Thymus (tissue), 11 donors: ENCODE measurements around the gene MTMR3. TPM values are rescaled to one million over a fixed set of nuclear protein-coding genes. Genes with fewer than 3 reads are reported as not detected.

ENCODE experiments used
- DNase-seq, 9 donors: peaks; one replicate each; pipeline ENCODE4 v3.0.0-alpha.2; 2013; ENCODE audit warnings: low spot score in 9 of 9, low read depth in 6 of 9, missing footprints in 1 of 9
- H3K27ac ChIP-seq, 2 donors: one replicate each; pipeline ENCODE4 v1.5.1; 2013; ENCODE audit warnings: control low read depth in 1 of 2, low read depth in 1 of 2, low read length in 1 of 2, mild to moderate bottlenecking in 1 of 2, moderate library complexity in 1 of 2
- H3K27me3 ChIP-seq, 2 donors: one replicate each; pipeline ENCODE4 v1.5.1; 2013; ENCODE audit warnings: low read length in 1 of 2; ENCODE audit not compliant: control insufficient read depth in 2 of 2, insufficient read depth in 1 of 2
- H3K36me3 ChIP-seq, 2 donors: one replicate each; pipeline ENCODE4 v1.5.1; 2013; ENCODE audit warnings: low read length in 1 of 2, mild to moderate bottlenecking in 1 of 2, moderate library complexity in 1 of 2; ENCODE audit not compliant: control insufficient read depth in 2 of 2, insufficient read depth in 2 of 2
- H3K4me1 ChIP-seq, 2 donors: one replicate each; pipeline ENCODE4 v1.5.1; 2013; ENCODE audit warnings: low read length in 2 of 2; ENCODE audit not compliant: control insufficient read depth in 2 of 2, insufficient read depth in 2 of 2
- H3K4me3 ChIP-seq, 2 donors: one replicate each; pipeline ENCODE4 v1.5.1; 2013; ENCODE audit warnings: low read length in 2 of 2, control low read depth in 1 of 2, mild to moderate bottlenecking in 1 of 2
- H3K9me3 ChIP-seq, 2 donors: one replicate each; pipeline ENCODE4 v1.5.1; 2013; ENCODE audit warnings: low read length in 1 of 2, mild to moderate bottlenecking in 1 of 2; ENCODE audit not compliant: control insufficient read depth in 2 of 2, insufficient read depth in 1 of 2
- WGBS: extraction: QIAGEN DNeasy Blood & Tissue Kit; methylation state at CpG from one replicate; pipeline ENCODE4 v1.1.7; 2013; 5-methylcytosine and 5-hydroxymethylcytosine counted together
- polyA plus RNA-seq: library from polyadenylated mRNA; stranded (reverse); fragments of 200-250 nt; gene quantifications from one replicate; pipeline ENCODE4 v1.2.3, GENCODE V29; 2013
- total RNA-seq: library from RNA; stranded (reverse); fragments of 120-200 nt; gene quantifications from one replicate; pipeline ENCODE4 v1.2.4, GENCODE V29; 2013
- donor health status: healthy.

MTMR3 gene
- total and polyA plus RNA-seq, 2 donors = 14.8 to 16.4 TPM

- WGBS = 96% methylated on average over 4 of the region's 4 CpGs
- no peak for DNase-seq
- Histone ChIP-seq H3K4me1 (peaks cover 22% of the 10 kb centered on the region in 2 donors), H3K36me3 (peaks cover 18 to 32% of the 10 kb centered on the region in 2 donors), H3K27me3 (no peaks in the 10 kb centered on the region), H3K9me3 (no peaks in the 10 kb centered on the region), H3K27ac (no peak overlapping the region), H3K4me3 (no peak overlapping the region)
Observed at GRCh38 chr22:30004694-30005093, 121.7 kb downstream of the MTMR3 start.

- no peak overlapping the region for H3K27ac ChIP-seq
- 65% methylated on average over 3 of the region's 3 CpGs for WGBS
- H3K9me3 ChIP-seq = no peaks in the 10 kb centered on the region
- H3K36me3 ChIP-seq = peaks cover 24 to 34% of the 10 kb centered on the region in 2 donors
- H3K27me3 ChIP-seq = no peaks in the 10 kb centered on the region
- peaks cover 22% of the 10 kb centered on the region in 2 donors for H3K4me1 ChIP-seq
- DNase-seq = peak in 6 of 9 donors; percentile 25 to 74 (median 56)
- no peak overlapping the region for H3K4me3 ChIP-seq
Observed at GRCh38 chr22:30005213-30005857, 122.4 kb downstream of the MTMR3 start.

GRCh38 chr22:30007361-30007760 is 124.4 kb downstream of the MTMR3 start:
- Histone ChIP-seq H3K4me1 (peaks cover 22% of the 10 kb centered on the region in 2 donors), H3K27ac (peak overlapping the region in 1 of 2 donors; percentile 27), H3K9me3 (no peaks in the 10 kb centered on the region), H3K27me3 (no peaks in the 10 kb centered on the region), H3K4me3 (no peak overlapping the region), H3K36me3 (peaks cover 35 to 36% of the 10 kb centered on the region in 2 donors)
- no peak for DNase-seq

GRCh38 chr22:30008401-30008800 is 125.4 kb downstream of the MTMR3 start:
- peak overlapping the region in 1 of 2 donors; percentile 26 for H3K27ac ChIP-seq
- 12% methylated on average over 2 of the region's 2 CpGs for WGBS
- DNase-seq = peak in 7 of 9 donors; percentile 18 to 64 (median 27)
- H3K9me3 ChIP-seq = no peaks in the 10 kb centered on the region
- H3K4me1 ChIP-seq = peaks cover 22% of the 10 kb centered on the region in 2 donors
- H3K4me3 ChIP-seq = no peak overlapping the region
- no peaks in the 10 kb centered on the region for H3K27me3 ChIP-seq
- peaks cover 32 to 44% of the 10 kb centered on the region in 2 donors for H3K36me3 ChIP-seq

- peaks cover 22% of the 10 kb centered on the region in 2 donors for H3K4me1 ChIP-seq
- H3K27me3 ChIP-seq = no peaks in the 10 kb centered on the region
- H3K27ac ChIP-seq = no peak overlapping the region
- H3K9me3 ChIP-seq = no peaks in the 10 kb centered on the region
- no peak for DNase-seq
- peaks cover 31 to 48% of the 10 kb centered on the region in 2 donors for H3K36me3 ChIP-seq
- no peak overlapping the region for H3K4me3 ChIP-seq
Observed at GRCh38 chr22:30009478-30009877, 126.5 kb downstream of the MTMR3 start.

GRCh38 chr22:30010789-30011405 is 127.9 kb downstream of the MTMR3 start:
- 50% methylated on average over 2 of the region's 2 CpGs for WGBS

GRCh38 chr22:30013201-30013600 is 130.2 kb downstream of the MTMR3 start:
- H3K36me3 ChIP-seq = peaks cover 54 to 71% of the 10 kb centered on the region in 2 donors
- no peak for DNase-seq
- H3K9me3 ChIP-seq = no peaks in the 10 kb centered on the region
- no peaks in the 10 kb centered on the region for H3K27me3 ChIP-seq
- no peak overlapping the region for H3K4me3 ChIP-seq
- no peak overlapping the region for H3K27ac ChIP-seq
- WGBS = 96% methylated on average over 5 of the region's 5 CpGs
- peaks cover 8 to 9% of the 10 kb centered on the region in 2 donors for H3K4me1 ChIP-seq

More at GRCh38 chr22:30010789-30011405, 127.9 kb downstream of the MTMR3 start:
- H3K9me3 ChIP-seq = no peaks in the 10 kb centered on the region
- no peaks in the 10 kb centered on the region for H3K27me3 ChIP-seq
- no peak overlapping the region for H3K4me3 ChIP-seq
- peaks cover 41 to 62% of the 10 kb centered on the region in 2 donors for H3K36me3 ChIP-seq
- peaks cover 22% of the 10 kb centered on the region in 2 donors for H3K4me1 ChIP-seq
- no peak overlapping the region for H3K27ac ChIP-seq
- no peak for DNase-seq

GRCh38 chr22:30014244-30014643 is 131.3 kb downstream of the MTMR3 start:
- Histone ChIP-seq H3K27me3 (no peaks in the 10 kb centered on the region), H3K9me3 (no peaks in the 10 kb centered on the region), H3K36me3 (peaks cover 59 to 76% of the 10 kb centered on the region in 2 donors), H3K4me3 (no peak overlapping the region), H3K27ac (no peak overlapping the region), H3K4me1 (peaks cover 0 to under 1% of the 10 kb centered on the region in 2 donors)
- DNase-seq = no peak

- Histone ChIP-seq H3K9me3 (no peaks in the 10 kb centered on the region), H3K4me3 (no peak overlapping the region), H3K36me3 (peaks cover 69 to 78% of the 10 kb centered on the region in 2 donors), H3K27me3 (no peaks in the 10 kb centered on the region), H3K27ac (no peak overlapping the region), H3K4me1 (no peaks in the 10 kb centered on the region)
- 97% methylated on average over 3 of the region's 3 CpGs for WGBS
- DNase-seq = no peak
Observed at GRCh38 chr22:30015229-30015797, 132.3 kb downstream of the MTMR3 start.
